ENCODE data around the gene WWOX.

Gene WWOX

DNA sequence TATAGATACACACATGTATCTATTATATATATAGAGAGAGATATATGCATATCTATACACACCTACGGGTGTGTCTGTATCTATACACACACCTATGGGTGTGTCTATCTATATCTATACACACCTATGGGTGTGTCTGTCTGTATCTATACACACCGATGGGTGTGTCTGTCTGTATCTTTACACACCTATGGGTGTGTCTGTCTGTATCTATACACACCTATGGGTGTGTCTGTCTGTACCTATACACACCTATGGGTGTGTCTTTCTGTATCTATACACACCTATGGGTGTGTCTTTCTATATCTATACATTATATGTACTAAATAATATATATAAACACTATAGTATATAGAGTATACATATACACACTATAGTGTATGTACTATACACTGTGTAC lies 762.6 kb downstream of the WWOX start:
- DNase-seq: no peak
- no peak for TF ChIP-seq GATA1 (IDR thresholded peaks at IDR 0.05; ENCODE audit: low read depth, low read length)
- no peak for TF ChIP-seq POLR2A (IDR thresholded peaks at IDR 0.05; ENCODE audit: low read length)

DNA sequence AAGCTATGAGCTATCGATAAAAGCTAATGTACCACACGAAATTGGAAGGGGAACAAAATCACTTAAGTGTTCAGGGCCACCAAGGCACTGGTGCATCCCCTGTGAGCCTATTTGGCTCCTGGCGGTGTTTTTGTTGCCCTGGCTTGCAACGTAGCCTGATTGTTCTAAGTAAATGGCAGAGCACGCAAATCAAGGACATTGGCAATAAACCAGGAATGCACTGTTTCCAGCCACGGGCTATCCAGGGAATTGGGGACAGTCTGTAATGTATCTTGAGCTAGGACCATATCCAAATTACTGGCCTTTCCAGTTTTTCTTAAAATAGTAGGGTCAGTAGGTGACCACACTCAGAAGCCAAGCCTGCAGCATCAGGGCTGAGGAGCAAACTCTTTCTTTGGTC lies 767.1 kb downstream of the WWOX start:
- TF ChIP-seq POLR2A (IDR thresholded peaks at IDR 0.05; ENCODE audit: low read length) (no peak), GATA1 (IDR thresholded peaks at IDR 0.05; ENCODE audit: low read depth, low read length) (no peak)
- no peak for DNase-seq

DNA sequence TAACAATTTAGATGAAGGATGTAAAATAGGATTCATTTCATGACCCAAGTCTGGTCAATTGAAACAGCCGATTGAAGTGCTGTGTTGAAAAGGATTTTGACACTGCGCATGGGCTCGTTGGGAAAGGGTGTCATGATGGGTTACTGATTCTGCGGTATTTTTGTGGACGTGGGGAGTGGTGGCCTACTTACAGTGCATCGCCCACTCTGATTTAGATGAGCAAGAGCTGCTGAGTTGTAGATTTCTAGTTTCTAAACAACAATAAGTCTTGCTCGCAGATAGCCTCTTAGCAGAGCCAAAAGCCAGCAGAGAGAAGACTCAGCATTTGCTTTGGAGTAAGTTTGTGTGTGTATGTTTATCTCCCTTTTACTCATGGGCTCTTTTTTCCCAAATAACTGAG lies 770.0 kb downstream of the WWOX start:
- DNase-seq: no peak
- TF ChIP-seq GATA1 (IDR thresholded peaks at IDR 0.05; ENCODE audit: low read depth, low read length) (no peak), POLR2A (IDR thresholded peaks at IDR 0.05; ENCODE audit: low read length) (no peak)

DNA sequence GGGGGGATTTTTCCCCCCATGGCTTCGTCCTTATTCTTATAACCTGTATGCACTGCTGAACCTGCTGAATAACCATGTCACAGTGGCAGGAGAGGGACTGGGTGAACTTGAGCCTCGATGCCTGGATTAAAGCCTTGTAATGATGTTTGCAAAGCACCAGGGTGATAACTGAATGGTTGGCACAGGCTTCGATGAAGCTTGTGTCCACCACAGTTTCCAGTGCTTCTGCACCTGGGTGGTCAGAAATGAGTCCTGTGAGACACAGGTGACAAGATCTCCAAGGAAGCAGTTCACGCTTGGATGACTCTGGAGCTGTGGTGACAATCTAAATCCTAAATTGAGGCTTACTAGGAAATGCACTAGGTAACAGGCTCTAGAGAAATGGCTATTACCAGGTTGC lies 771.8 kb downstream of the WWOX start:
- DNase-seq: no peak

DNA sequence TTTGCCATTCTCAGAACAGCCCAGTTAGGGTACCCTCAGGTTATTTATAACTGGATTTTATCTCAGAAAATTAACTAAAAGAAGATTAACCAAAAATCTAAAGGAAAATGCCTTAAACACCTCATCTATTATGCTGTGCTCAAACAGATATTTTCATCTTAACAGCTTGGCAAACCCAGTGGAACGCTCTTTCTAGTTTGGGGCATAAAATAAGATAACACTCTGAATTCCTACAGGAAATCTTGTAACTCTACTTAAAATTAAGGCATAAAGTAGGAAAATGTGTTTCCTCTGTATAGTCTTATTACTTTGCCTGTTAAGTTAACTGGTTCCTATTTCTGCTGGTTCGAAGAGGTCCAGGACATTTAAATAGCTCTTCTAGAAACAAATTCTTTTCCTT lies 777.2 kb downstream of the WWOX start:
- no peak for DNase-seq
- TF ChIP-seq POLR2A (IDR thresholded peaks at IDR 0.05; ENCODE audit: low read length) (no peak), GATA1 (IDR thresholded peaks at IDR 0.05; ENCODE audit: low read depth, low read length) (no peak)

More for the DNA sequence above, 771.8 kb downstream of the WWOX start:
- TF ChIP-seq POLR2A (IDR thresholded peaks at IDR 0.05; ENCODE audit: low read length): no peak
- TF ChIP-seq GATA1 (IDR thresholded peaks at IDR 0.05; ENCODE audit: low read depth, low read length): no peak

DNA sequence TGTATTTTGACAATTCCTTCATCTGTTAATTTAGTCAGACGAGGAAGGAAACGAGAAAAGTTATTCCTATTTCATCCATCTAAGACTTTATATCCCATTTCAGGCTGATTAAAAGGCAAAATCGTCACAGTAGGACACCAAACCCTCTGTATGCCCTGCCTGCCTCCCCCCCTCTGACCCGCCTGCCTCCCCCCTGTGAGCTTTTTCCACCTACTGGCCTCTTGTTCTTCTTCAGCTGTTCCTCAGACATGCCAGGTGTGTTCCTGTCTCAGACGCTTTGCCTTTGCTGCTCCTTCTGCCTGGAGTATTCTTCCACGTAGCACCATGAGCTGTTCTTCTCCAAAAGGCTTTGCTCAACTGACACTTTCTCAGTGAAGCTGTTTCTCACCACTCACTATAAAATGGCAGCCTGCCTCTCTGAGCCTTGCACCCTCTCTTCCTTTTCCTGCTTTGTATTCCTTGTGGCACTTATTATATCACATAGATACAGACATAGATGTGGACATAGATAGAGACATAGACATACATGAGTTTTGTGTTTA lies 777.7 kb downstream of the WWOX start:
- no peak for DNase-seq
- TF ChIP-seq POLR2A (IDR thresholded peaks at IDR 0.05; ENCODE audit: low read length) (no peak), GATA1 (IDR thresholded peaks at IDR 0.05; ENCODE audit: low read depth, low read length) (no peak)

DNA sequence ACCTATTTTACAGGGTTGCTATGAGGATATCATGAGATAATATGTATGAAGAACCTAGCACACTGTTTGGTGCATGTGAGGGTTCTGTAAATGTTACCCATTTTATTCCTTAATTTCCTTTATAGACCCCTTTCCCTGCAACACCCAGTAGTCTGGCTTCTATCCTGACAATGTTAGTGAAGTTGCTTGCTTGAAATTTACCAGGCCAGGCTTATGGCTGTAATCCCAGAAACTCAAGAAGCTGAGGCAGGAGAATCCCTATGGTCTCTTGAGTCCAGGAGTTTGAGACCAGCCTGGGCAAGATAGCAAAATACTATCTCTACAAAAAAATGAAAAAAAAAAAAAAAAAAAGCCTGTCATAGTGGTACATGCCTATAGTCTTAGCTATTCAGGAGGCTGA lies 779.1 kb downstream of the WWOX start:
- no peak for DNase-seq

DNA sequence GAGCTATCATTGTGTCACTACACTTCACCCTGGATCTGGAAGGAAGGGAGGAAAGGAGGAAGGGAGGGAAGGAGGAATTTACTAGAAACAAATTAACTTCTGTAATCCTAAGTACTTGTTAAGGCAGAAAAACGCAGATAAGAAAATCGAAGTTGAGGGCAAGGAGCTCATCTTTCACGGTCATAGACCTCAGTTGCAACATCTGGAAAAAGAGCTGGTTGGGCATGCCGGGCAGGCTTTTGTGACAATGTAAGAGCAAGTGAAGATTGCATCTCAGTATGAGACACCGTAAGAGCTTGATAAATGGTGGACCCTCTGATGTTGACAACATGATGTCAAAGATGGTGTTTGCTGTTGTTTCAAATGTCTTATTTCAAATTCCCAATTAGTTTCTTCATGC lies 779.6 kb downstream of the WWOX start:
- no peak for DNase-seq
- TF ChIP-seq POLR2A (IDR thresholded peaks at IDR 0.05; ENCODE audit: low read length) (no peak), GATA1 (IDR thresholded peaks at IDR 0.05; ENCODE audit: low read depth, low read length) (no peak)

More for the DNA sequence above, 779.1 kb downstream of the WWOX start:
- no peak for TF ChIP-seq POLR2A (IDR thresholded peaks at IDR 0.05; ENCODE audit: low read length)
- no peak for TF ChIP-seq GATA1 (IDR thresholded peaks at IDR 0.05; ENCODE audit: low read depth, low read length)

DNA sequence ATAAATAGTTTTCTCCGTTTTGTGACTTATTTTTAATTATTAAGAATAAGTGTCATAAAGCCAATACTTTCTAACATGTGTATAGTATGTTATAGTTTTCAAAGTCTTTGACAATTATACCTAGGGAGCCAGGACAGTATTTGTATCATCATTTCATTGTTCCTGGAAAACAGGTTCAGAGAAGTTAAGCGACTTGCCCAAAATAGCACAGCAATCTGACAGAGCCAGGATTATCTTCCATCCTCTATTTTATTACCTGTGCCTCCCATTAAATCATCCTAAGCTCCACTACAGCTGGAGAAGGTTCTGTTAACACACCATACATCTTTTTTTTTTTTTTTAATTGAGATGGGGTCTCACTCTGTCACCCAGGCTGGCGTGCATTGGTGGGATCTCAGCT lies 782.7 kb downstream of the WWOX start:
- TF ChIP-seq POLR2A (IDR thresholded peaks at IDR 0.05; ENCODE audit: low read length) (no peak), GATA1 (IDR thresholded peaks at IDR 0.05; ENCODE audit: low read depth, low read length) (no peak)
- no peak for DNase-seq

DNA sequence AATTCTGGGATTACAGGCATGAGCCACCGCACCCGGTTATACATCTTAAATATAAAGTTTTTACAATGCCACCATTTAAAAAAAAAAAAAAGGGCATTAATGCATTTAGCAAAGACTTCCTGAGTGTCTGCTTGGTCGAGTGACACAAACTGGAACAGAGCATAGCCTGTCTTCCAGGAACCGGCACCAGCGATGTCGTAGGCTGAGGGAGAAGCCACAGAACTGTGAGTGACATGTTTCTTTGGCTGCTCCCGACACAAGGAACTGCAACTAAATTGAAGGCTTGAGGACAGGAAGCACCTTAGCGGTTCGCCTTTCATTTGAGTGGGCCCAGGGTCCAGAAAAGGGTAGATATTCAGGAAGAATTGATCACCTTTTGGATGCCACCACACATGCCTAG lies 783.3 kb downstream of the WWOX start:
- TF ChIP-seq GATA1 (IDR thresholded peaks at IDR 0.05; ENCODE audit: low read depth, low read length): no peak
- no peak for TF ChIP-seq POLR2A (IDR thresholded peaks at IDR 0.05; ENCODE audit: low read length)
- DNase-seq: no peak

DNA sequence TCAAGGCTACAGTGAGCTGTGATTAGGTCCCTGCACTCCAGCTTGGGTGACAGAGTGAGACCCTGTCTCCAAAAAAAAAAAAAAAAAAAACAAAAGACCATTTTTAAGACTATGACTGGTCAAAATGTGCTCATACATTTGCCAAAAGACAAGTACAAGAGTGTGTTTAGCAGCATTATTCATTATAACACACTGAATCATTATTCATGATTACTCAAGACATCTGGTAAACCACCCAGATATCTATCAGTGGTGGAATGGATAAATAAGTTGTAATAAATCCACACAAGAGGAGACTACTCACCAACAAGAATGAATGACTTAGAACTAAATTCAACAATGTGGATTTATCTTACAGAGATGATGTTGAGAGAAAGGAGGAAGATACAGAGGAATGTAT lies 784.8 kb downstream of the WWOX start:
- DNase-seq: no peak
- TF ChIP-seq POLR2A (IDR thresholded peaks at IDR 0.05; ENCODE audit: low read length): no peak
- TF ChIP-seq GATA1 (IDR thresholded peaks at IDR 0.05; ENCODE audit: low read depth, low read length): no peak

DNA sequence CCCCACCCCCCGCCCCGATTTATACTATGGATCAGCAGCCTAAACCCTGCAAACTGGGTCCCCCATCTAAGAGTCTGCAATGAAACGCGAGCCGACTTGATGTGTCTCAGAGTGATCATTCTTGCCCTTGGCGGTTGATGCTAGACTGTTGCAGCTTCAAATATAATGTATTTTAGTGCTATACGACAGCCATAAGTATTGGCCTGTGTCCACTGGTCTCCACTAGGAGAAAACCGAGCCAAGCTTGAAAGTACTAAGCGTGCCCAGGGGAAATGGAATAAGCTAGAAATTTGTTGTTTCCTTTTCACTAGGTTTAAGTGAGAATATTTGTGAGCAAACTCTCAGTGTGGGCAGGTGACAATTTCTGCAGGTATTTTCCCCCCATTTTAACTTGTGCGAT lies 789.9 kb downstream of the WWOX start:
- no peak for DNase-seq
- TF ChIP-seq POLR2A (IDR thresholded peaks at IDR 0.05; ENCODE audit: low read length): no peak
- TF ChIP-seq GATA1 (IDR thresholded peaks at IDR 0.05; ENCODE audit: low read depth, low read length): no peak

DNA sequence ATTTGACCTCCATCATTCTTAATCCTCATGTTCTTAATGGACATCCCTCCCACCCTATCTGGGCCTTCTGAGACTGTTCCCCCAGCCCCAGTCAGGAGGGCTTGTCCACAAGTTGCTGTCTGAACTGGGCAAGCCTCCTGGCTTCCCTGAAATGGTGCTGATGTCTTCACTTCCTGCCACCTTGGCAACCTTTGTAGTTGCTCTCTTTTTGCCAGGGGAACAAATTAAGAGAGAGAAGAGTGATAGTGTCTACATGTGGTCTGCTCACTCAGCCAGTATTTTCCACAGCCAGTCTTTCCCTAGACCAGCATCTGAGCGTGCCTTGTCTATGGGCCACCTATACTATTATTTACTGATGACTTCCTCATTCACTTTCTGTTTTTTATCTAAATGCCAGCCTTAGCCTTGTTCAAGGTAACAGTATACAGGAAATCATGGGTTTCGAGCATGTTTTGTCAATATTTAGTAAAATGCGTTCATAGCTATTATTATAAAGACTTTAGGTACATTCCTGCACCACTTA lies 791.0 kb downstream of the WWOX start:
- DNase-seq: no peak
- TF ChIP-seq GATA1 (IDR thresholded peaks at IDR 0.05; ENCODE audit: low read depth, low read length): no peak
- no peak for TF ChIP-seq POLR2A (IDR thresholded peaks at IDR 0.05; ENCODE audit: low read length)

DNA sequence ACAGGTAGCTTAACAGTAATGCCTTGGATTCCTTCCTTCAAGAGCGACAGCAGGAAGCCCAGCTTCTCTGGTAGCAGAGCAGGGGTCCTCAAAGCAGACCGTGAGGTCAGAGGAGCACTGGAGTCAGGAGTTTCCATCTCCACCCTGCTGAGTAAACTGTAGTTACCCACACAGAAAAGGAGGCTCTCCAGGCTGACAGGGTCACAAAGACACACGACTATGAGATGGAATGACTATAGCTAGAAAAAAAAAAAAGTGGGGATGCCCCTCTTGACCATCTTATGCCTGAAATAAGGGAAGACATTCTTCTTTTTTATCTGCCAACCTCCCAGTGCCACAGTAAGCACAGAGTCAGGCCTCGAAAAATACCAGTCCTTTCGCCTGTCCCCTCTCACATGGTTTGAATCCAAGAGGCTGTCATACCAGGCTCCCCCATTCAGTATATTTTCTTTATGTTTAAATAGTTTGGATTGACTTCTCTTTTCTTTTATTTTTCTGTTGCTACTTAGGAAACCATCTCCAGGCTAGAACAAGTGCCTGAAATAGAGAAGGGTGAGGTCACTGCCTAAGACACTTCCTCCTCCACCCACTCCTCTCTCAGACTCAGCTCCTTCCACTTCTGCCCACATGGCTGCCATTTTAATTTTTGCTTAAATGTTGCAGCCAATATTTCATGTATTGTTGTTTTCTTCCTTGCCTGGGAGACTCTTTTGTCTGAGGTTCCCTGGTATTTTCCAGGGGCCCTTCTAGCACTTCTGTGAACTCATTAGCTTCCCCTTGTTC lies 793.7 kb downstream of the WWOX start:
- TF ChIP-seq POLR2A (IDR thresholded peaks at IDR 0.05; ENCODE audit: low read length): no peak
- no peak for TF ChIP-seq GATA1 (IDR thresholded peaks at IDR 0.05; ENCODE audit: low read depth, low read length)

DNA sequence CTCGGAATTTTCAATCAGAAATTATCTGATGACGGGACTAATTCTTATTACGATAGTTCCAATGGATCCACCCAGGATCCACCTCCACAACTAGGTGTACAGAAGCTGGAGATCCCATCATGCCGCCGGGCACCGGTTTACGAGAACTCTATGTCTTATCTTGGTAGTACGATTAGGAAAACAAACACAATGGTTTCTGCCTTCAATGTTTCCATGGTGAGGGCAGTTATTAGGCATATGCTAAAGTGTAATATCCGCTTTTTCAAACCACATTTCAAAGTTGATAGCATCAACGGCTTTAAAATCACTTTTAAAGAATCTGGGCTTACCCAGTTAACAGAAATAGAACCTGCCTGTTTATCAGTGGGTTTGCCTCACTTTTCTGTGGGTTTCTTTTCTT lies 795.4 kb downstream of the WWOX start:
- TF ChIP-seq POLR2A (IDR thresholded peaks at IDR 0.05; ENCODE audit: low read length) (no peak), GATA1 (IDR thresholded peaks at IDR 0.05; ENCODE audit: low read depth, low read length) (no peak)
- no peak for DNase-seq

More for the DNA sequence above, 793.7 kb downstream of the WWOX start:
- DNase-seq: no peak
